Measurements from ENCODE around the gene TSPAN32. TPM values are rescaled to one million over a fixed set of nuclear protein-coding genes. Genes with fewer than 3 reads are reported as not detected.

TSPAN32 gene
- total RNA-seq, 1 experiment from 2014 or later = not detected

GRCh38 chr11:2267306-2267850 is 34.4 kb upstream of the TSPAN32 start:
- H3K4me1 ChIP-seq (ENCODE audit: control insufficient read depth in 1 of 2, insufficient read depth in 2 of 2, low read length in 2 of 2) = peaks cover 0 to 10% of the 10 kb centered on the region in 2 experiments; a peak in 2 of 4 replicates
- ChIA-PET RAD21 (ENCODE audit: low non-redundant PET in 1 of 2, low total read pairs in 2 of 2, uncharacterized antibody in 2 of 2, unreplicated experiment in 2 of 2) (no interaction called here), POLR2A (no interaction called here), CTCF (no interaction called here)
- TF ChIP-seq YY1 (IDR thresholded peaks at IDR 0.05; ENCODE audit: extremely low read depth, insufficient replicate concordance, low read depth, low read length) = no peak
- no peak for TF ChIP-seq ELF1 (IDR thresholded peaks at IDR 0.05; ENCODE audit: borderline replicate concordance, low read depth)
- no peak for TF ChIP-seq POLR2A (IDR thresholded peaks at IDR 0.05; ENCODE audit: borderline replicate concordance, extremely low read depth, insufficient read depth, insufficient read length)
- TF ChIP-seq SIN3A (IDR thresholded peaks at IDR 0.05; ENCODE audit: low read depth) = no peak
- TF ChIP-seq CEBPB (IDR thresholded peaks at IDR 0.05; ENCODE audit: low read depth) = no peak
- TF ChIP-seq SP1 (IDR thresholded peaks at IDR 0.05; ENCODE audit: low read depth) = no peak
- no peak for TF ChIP-seq CBX3 (IDR thresholded peaks at IDR 0.05; ENCODE audit: low read depth)
- TF ChIP-seq REST (IDR thresholded peaks at IDR 0.05; ENCODE audit: low read depth) = no peak
- TF ChIP-seq, protein P1, sequence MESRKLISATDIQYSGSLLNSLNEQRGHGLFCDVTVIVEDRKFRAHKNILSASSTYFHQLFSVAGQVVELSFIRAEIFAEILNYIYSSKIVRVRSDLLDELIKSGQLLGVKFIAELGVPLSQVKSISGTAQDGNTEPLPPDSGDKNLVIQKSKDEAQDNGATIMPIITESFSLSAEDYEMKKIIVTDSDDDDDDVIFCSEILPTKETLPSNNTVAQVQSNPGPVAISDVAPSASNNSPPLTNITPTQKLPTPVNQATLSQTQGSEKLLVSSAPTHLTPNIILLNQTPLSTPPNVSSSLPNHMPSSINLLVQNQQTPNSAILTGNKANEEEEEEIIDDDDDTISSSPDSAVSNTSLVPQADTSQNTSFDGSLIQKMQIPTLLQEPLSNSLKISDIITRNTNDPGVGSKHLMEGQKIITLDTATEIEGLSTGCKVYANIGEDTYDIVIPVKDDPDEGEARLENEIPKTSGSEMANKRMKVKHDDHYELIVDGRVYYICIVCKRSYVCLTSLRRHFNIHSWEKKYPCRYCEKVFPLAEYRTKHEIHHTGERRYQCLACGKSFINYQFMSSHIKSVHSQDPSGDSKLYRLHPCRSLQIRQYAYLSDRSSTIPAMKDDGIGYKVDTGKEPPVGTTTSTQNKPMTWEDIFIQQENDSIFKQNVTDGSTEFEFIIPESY (IDR thresholded peaks at IDR 0.05; ENCODE audit: extremely low read depth, insufficient replicate concordance, low read length) = no peak
- no peak for TF ChIP-seq EGR1 (IDR thresholded peaks at IDR 0.05; ENCODE audit: low read depth)
- TF ChIP-seq CTCF (IDR thresholded peaks at IDR 0.05 in 2 of 3, conservative IDR thresholded peaks at IDR 0.05 in 1 of 3; ENCODE audit: borderline replicate concordance in 1 of 3, insufficient read depth in 1 of 3, low read depth in 2 of 3, low read length in 2 of 3) = no peak
- TF ChIP-seq SRF (IDR thresholded peaks at IDR 0.05; ENCODE audit: low read depth) = no peak
- no peak for TF ChIP-seq TCF7L2 (IDR thresholded peaks at IDR 0.05; ENCODE audit: borderline replicate concordance, extremely low read depth, insufficient read depth, insufficient read length)
- no peak for TF ChIP-seq EZH2 (IDR thresholded peaks at IDR 0.05)
- TF ChIP-seq POLR2AphosphoS5 (IDR thresholded peaks at IDR 0.05; ENCODE audit: low read depth, low read length) = no peak
- TF ChIP-seq ZNF274 (IDR thresholded peaks at IDR 0.05; ENCODE audit: low read depth, low read length) = no peak
- TF ChIP-seq, protein P2, sequence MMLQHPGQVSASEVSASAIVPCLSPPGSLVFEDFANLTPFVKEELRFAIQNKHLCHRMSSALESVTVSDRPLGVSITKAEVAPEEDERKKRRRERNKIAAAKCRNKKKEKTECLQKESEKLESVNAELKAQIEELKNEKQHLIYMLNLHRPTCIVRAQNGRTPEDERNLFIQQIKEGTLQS (IDR thresholded peaks at IDR 0.05) = no peak
- TF ChIP-seq RAD21 (IDR thresholded peaks at IDR 0.05; ENCODE audit: low read depth) = no peak
- no peak for TF ChIP-seq MAX (IDR thresholded peaks at IDR 0.05)
- TF ChIP-seq ZFX (IDR thresholded peaks at IDR 0.05) = no peak
- H3K27me3 ChIP-seq (ENCODE audit: insufficient read depth, low read length) = no peaks in the 10 kb centered on the region
- no TSS peak for BruUV-seq (replicated peaks)
- no peaks in the 10 kb centered on the region for H4K20me1 ChIP-seq (ENCODE audit: insufficient read depth)
- no peak overlapping the region for H3K4me2 ChIP-seq (ENCODE audit: low read length)
- no peak overlapping the region for H3K27ac ChIP-seq (ENCODE audit: low read depth, low read length)
- no peaks in the 10 kb centered on the region for H3K9me3 ChIP-seq (ENCODE audit: control insufficient read depth in 1 of 2, insufficient read depth in 1 of 2, low read depth in 1 of 2, low read length in 2 of 2)
- no peaks in the 10 kb centered on the region for H3K79me2 ChIP-seq (ENCODE audit: insufficient read depth, low read length)
- no peak overlapping the region for H3K9ac ChIP-seq (ENCODE audit: low read length)
- intact Hi-C loops (cut with micrococcal nuclease) = no loop called here
- ATAC-seq (no peak), DNase-seq (ENCODE audit: low read depth, low spot score) (no peak)
- H3K4me3 ChIP-seq (replicated peaks in 1 of 2; ENCODE audit: low read depth in 1 of 2, low read length in 2 of 2) = no peak overlapping the region
- H3K9me2 ChIP-seq (ENCODE audit: insufficient read depth) = no peaks in the 10 kb centered on the region
- H2AFZ ChIP-seq (ENCODE audit: low read depth, low read length, poor library complexity, severe bottlenecking) = no peak overlapping the region
- H3K36me3 ChIP-seq (ENCODE audit: control insufficient read depth in 1 of 2, insufficient read depth in 2 of 2, low read length in 2 of 2) = no peaks in the 10 kb centered on the region

Measured in HCT116 (cell line).